Stimulated activated CD8-positive, alpha-beta memory T cell treated with anti-CD3 and anti-CD28 coated beads, Interleukin-12 subunit alpha, Interleukin-12 subunit beta, amount 100 ng/mL, for 1 hour (primary cell): ENCODE measurements around the gene TMTC3.
"Not testable (repeated sequence)": the region's sequence is repeated elsewhere in the genome, so short reads cannot be mapped to it uniquely, and the experiment has no call there.

Experiments
- DNase-seq: peaks from one replicate; pipeline ENCODE4 v3.0.0-alpha.2; 2020; ENCODE audit warnings: low read depth

Gene TMTC3

DNA sequence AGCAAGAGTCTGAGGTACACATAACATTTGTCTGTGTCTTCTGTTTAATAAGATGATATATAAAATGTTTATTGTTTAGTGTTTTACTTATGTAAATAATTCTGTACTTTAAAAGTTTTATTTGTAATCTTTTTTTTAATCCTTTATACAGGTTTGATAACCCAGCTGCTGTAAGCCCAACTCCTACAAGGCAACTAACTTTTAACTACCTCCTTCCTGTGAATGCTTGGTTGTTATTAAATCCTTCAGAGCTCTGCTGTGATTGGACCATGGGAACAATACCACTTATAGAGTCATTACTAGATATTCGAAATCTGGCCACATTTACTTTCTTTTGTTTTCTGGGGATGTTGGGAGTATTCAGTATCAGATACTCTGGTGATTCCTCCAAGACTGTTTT lies 24.1 kb downstream of the TMTC3 start:
- no peak for DNase-seq

DNA sequence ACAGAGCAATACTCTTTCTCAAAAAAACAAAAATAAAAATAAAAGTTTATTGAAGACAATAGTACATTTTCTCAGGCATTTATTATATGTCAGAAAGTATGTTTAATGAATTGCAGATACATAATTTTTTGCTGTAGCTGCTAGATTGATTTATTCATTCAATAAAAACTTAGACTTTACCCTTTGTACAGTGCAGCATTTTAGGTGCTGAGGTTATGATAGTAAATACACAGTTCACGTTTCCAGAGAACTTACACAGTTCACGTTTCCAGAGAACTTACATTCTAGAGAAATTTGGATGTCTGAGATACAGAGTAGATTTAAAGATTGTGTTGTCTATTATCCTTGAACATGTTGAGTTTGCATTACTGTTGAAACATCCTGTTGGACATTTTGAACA lies 25.3 kb downstream of the TMTC3 start:
- DNase-seq: no peak

DNA sequence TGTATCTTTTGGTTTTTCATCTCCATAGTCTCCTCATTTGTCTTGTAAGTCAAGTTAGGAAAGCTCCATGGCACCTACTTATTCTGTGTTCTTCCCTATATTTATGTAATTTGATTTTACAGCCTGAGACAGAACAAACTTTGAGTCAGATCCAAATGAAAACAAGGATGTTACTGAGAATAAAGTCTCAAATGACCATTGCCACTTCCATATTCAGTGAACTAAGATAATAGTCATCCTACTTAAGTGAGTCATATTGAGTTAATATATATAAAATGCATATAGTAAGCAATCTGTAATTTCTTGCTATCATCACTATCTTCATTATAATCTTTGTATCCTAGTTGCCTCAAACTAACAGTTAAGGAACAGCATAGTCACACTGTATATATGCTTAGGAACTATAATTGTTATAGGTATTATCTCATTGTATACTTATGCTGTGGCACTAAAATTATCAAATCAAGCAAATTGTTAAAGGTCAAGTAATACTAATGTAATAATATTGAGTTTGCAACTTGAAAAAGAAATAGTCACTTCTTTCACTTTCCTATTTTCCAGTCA lies 30.8 kb downstream of the TMTC3 start:
- no peak for DNase-seq

DNA sequence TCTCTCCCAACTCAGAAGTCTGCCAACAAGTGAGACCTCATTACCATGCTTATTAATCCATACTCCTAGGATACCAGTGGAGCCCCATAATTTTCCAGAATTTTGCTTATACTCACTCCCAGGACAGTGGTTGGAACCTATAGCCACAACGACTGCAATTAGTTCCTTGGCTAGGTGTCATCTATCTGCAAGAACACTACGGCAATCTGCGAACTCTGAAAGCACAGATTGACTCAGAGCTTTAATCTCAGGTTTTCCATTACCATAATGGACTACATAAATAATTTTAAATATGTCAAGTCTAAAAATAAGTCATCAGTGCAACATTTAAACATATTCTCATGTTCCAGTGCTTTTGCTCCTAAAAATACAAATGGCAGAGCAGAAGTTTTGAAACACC lies 33.4 kb downstream of the TMTC3 start:
- DNase-seq: no peak

DNA sequence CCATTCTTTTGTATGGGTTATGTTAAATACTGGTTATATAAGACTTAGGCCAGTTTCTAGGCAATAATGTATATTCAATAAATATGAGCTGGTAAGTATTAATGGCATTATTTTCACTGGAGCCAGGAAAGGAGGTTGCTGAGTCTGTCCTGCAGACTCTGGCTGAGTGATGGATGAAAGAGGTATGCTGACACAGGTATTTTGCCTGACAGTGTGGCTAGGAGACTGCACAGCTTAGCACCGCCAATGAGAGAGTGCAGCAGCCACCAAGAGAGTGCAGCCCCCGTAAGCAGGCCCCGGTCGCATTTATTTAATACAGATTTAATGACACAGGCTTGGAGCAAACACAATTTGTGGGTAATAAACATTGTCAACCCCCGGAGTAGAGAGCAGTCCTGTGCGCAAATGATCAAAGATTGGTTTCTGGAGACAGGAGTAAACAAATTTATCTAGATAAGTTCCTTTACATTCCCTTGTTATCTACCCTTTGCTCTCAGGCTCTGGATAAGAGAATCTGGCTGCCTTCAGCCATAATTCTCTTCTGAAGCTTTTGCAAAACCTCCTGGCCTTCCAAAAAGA lies 37.4 kb downstream of the TMTC3 start:
- DNase-seq: no peak

DNA sequence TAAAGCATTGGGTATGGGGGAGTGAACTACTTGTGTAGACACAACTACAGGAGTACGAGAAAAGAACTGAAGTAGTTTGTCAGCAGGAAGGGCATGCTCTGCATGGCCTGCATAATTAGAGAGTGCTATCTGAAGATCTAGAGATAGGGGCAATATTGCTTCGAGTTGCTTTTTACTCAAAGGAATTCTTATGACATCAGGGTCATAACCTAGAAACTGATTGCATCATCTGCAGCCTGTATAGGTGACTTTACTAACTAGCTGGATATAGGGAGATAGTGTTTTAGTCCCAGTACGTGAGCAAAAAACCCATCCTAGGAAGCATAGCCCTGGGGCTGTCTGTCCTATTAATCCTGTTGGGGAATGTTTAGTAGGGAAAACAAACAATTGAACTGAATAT lies 39.8 kb downstream of the TMTC3 start:
- DNase-seq: no peak

DNA sequence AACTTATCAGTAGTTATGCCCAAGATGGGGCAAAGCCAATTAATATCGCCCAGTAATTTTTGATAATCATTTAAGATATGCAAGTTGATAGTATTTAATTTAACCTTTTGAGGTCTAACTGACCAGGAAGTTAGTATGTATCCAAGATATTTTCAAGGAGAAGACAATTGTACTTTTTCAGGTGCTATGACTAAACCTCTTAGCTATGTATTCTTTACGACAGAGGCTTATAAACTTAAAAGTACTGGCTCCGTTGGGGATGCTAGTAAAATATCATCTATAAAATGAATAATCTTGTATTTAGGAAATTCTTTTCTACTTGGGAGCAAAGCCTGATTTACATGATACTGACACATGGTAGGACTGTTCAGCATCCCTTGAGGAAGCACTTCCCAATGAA lies 40.3 kb downstream of the TMTC3 start:
- DNase-seq: no peak

DNA sequence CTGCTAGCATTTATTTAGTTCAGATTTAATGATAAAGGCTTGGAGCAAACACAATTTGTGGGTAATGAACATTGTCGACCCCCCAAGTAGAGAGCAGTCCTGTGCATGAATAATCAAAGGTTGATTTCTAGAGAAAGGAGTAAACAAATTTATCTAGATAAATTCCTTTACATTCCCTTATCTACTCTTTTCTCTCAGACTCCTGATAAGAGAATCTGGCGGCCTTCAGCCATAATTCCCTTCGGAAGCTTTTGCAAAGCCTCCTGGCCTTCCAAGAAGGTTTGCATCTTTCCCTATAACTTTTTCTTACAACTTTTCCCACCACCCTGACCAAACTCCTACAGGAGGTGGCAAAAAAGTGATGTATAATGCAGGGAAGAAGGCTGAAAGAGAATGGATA lies 42.1 kb downstream of the TMTC3 start:
- no peak for DNase-seq

DNA sequence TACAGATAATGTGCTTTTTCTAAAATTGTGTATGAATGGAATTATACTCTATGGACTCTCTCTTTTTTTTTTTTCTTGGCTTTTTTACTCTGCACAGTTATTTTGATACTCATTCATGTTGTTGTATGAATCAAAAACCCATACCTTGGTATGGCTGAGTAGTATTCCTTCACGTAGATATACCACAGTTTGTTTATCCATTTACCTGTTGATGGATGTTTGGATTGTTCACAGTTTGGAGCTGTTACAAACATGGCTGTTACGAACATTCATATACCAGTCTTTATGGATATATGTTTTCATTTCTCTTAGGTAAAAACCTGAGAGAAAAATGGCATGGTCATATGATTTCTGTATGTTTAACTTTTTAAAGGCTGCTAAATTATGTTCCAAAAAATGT lies 43.2 kb downstream of the TMTC3 start:
- DNase-seq: no peak

DNA sequence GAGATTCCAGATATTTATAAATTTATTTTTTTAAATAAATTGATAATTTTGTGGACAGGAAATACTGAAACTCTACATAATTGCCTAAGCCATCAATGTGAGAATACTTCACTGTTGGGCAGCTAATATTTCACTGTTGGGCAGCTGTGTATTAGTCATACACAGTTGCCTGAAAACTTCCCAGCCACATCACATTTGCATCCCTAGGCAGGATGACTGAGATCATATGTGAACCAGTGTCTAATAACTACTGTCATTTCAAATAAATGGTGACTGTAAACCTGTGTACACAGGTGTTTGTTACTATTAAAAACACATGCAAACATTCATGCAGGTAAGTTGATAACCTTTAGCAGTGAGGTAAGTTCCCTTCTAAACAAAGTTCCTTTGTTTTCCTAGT lies 43.9 kb downstream of the TMTC3 start:
- no peak for DNase-seq

DNA sequence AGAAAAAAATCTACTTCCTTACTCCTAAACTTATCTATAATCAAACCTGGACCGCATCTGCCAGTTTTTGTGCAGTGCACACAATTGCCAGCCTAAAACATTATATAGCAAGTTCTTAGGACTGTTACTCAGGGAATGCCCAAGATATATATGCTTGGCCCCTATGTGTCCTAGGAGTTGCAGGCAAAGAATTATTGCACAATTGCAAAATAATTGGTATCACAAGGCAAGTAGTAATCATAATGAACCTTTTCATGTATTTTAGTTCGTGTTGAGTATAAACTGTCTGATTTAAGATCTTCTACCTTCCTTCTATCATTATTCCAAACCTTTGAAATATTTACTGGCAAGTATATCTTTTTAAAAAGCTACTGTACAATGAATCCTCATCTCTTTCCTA lies 45.5 kb downstream of the TMTC3 start:
- no peak for DNase-seq

DNA sequence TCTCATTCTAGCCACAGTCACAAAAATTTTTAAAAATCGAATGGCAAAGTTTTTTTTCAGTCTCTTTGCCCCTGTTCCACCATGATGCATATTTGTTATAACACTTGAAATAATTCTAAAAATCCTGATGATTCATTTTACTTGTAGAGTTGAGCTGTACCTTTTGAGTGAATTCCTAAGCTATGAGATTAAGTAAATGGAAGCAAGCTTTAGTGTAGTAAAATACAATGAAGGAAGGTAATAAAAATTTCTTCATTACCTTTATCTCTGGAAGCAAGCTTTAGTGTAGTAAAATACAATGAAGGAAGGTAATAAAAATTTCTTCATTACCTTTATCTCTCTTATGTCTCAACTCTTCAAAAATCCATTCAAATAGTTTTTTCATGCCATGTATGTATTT lies 46.1 kb downstream of the TMTC3 start:
- DNase-seq: no peak

DNA sequence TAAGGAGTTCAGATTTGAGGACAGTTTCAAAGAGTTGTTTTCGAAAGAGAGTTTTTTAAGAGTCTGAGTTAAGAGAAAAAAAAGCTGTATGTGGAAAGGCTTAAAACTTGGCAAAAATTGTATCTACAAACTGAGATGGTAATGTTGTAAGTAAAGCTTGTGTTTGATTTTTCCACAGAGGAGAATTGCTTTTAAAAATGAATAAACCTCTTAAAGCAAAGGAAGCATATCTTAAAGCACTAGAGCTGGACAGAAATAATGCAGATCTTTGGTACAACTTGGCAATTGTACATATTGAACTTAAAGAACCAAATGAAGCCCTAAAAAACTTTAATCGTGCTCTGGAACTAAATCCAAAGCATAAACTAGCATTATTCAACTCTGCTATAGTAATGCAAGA lies 50.3 kb downstream of the TMTC3 start:
- no peak for DNase-seq

DNA sequence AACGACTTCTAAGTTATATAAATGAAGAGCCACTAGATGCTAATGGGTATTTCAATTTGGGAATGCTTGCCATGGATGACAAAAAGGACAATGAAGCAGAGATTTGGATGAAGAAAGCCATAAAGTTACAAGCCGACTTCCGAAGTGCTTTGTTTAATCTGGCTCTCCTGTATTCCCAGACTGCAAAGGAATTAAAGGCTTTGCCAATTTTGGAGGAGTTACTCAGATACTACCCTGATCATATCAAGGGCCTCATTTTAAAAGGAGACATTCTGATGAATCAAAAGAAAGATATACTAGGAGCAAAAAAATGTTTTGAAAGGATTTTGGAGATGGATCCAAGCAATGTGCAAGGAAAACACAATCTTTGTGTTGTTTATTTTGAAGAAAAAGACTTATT lies 52.8 kb downstream of the TMTC3 start:
- no peak for DNase-seq

DNA sequence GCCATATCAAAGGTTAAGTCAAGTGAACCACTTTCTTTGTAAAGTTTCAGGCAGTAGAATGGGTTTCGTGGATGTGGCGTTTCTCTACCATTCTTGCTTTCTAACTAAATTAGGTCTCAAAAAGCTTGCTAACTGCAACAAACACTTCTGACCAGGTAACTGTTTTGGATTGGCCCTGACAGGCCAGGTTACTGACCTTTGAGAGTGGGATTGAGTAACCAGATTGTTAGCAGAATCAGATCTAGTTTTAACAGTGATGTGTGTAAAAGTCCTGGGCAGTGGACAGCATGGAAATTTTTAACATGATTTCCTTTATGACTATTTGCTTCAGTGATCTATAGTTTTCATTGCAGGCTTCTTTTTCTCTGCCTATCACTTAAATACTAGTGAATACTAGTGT lies 57.9 kb downstream of the TMTC3 start:
- DNase-seq: no peak

DNA sequence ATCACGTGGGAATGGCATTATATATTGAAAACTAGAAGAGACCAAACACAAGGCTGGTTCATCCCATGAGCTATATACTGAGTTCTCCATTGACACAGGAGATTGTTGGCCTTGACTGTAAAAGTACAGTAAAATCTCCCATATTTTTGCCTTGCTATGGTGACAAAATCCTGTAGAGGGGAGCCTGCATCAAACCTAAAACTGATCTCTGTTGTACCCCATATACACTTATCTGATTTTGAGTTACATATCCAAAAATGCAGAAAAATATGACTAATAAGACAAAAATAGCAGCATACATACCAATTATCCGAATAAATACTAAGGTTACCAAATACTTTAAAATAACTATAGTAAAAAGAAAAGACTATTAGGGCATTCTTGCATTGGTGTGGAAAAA lies 60.4 kb downstream of the TMTC3 start:
- no peak for DNase-seq

DNA sequence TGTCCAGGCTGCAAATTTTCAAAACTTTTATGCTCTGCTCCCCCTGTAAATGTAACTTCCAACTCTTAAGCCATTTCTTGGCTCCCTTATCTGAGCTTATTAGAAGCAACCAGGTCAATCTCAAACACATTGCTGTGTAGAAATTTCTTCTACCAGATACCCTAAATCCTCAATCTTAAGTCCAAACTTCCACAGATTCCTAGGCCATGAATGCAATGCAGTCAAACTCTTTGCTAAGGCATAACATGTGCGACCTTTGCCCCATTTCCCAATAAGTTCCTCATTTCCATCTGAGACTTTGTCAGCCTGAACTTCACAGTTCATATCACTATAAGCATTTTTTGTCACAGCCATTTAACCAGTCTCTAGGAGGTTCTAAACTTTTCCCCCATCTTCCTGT lies 64.5 kb downstream of the TMTC3 start:
- DNase-seq: no peak

DNA sequence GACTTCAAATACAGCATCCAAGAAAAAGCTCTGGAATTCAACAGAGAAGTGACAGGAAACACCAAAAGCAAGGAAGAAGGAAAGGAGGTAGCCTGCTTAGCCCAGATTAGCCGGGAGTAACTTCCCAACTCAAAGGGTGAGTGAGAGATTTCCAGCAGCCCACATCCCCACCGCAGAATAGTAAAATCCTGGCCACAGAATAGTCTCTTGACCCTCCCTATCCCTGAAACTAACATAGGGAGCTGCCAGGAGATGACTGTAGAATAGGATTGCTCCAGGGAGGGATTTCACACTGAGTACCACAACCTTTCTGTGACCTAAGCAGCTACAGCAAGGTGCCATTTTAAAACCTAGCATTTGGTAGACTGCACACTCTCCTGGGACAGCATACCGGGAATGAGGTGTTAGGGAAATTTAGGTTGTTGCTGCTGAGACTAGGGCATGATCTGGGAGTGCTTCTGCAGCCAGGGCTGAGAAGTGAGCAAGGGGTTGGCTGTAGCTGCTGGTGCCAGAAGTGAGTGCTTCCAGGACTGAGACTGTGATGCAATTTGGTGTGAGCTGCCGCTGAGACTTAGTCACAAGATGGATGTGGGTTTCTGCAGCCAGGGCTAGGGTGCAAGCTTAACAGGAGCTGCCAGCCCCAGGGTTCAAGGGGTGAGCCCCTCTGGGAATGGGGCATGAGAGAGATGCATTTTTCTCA lies 66.0 kb downstream of the TMTC3 start:
- DNase-seq: no peak

DNA sequence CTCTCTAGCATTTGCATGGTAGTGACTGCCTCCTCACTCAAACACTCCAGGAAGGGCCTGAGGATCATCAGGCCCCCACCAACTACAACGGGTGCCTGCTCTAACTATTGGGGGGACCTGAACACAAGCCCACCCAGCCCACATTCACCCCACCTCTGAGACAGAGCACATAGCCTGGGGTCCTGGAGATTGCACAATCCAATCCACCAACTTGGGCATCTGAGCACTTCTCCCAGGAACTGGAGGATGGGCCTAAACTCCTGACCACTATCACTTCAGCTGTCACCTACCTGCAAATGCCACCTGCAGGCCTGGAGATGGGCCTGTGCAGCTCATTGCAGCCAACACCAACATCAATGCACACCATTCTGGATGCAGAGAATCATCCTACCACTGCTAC lies 66.6 kb downstream of the TMTC3 start:
- DNase-seq: no peak

DNA sequence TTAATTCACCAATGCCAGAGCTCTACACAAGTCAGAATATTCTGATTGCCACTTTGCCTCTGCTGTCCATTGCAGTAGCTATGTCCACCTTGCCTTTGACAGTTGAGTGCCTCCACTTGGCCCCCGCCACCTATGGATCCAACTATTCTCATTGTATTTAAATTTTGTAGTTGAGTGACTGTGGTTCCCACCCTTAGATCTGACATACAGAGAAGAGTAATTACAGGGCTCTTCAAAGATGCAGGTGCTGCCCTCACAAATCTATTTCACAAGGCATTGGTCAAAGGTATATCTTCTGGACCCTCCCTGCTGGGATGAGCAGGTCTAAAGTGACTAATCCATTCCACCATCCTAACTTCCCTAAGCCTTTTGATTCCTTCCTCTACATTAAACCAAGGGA lies 68.2 kb downstream of the TMTC3 start:
- DNase-seq: not testable (repeated sequence)

DNA sequence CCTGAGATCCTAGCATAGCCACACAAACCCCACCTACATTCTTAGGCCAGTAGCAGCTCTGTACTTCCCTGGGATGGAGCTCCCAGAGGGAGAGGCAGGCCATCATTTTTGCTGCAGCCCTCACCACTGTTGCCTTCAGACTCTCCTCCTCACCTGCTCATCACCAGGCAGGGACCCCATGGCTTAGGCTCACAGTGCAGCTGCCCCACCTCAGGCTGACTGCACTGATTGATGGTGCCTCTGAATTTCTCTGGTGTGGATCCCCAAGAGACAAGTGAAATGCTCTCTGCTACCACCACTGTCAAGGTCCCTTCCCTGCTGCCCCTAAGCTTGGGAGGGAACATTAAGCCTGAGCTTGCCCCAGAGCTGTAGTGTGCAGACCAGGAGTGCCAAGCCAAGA lies 76.2 kb downstream of the TMTC3 start:
- DNase-seq: no peak

DNA sequence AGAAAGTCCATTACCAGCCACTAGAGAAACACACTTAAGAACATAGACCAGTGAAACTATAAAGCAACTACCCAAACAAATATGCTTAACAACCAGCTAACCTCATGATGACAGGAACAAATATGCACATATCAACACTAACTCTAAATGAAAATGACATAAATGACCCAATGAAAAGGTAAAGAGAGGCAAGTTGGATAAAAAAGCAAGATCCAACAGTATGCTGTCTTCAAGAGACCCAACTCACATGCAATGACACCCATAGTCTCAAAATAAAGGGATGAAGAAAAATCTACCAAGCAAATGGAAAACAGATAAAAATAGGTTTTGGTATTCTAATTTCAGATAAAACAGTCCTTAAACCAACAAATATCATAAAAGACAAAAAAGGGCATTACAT lies 77.8 kb downstream of the TMTC3 start:
- no peak for DNase-seq

DNA sequence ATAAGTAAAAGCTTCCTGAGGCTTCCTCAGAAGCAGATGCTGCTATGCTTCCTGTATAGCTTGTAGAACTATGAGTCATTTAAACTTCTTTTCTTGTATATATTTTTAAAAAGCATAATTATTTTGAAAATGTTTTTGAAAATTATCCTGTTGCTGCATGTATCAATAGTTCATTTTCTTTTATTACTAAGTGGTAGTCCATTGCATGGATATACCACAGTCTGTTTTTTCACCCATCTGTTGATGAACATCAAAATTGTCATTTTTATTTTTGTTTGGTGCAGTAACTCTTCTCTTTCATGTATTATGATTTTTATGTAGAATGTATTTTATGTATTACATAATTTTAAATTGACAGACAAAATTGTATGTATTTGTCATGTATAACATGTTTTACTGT lies 81.4 kb downstream of the TMTC3 start:
- DNase-seq: no peak

DNA sequence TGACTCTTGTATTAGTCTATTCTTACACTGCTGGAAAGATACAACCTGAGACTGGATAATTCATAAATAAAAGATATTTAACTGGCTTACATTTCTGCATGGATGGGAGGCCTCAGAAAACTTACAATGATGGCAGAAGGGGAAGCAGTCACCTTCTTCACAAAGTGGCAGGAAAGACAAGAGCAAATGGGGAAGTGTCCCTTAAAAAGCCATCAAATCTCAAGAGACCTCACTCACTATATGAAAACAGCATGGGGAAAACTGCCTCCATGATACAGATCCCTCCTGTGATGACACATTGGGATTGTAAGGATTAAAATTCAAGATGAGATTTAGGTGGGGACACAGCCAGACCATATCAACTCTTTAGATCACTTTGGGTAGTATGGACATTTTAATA lies 83.7 kb downstream of the TMTC3 start:
- no peak for DNase-seq
